ENCODE measurements around the gene RB1. TPM values are rescaled to one million over a fixed set of nuclear protein-coding genes. Genes with fewer than 3 reads are reported as not detected.

RB1 gene
- total and polyA plus RNA-seq, 9 of the 15 experiments (the other 6 are each of a cell fraction or from before 2014, with no cell fraction given), result 5.0 to 23.8 (median 17.9) TPM

GRCh38 chr13:48303359-48304142 lies at the start of gene RB1 (continued):
- TF ChIP-seq, protein P1, sequence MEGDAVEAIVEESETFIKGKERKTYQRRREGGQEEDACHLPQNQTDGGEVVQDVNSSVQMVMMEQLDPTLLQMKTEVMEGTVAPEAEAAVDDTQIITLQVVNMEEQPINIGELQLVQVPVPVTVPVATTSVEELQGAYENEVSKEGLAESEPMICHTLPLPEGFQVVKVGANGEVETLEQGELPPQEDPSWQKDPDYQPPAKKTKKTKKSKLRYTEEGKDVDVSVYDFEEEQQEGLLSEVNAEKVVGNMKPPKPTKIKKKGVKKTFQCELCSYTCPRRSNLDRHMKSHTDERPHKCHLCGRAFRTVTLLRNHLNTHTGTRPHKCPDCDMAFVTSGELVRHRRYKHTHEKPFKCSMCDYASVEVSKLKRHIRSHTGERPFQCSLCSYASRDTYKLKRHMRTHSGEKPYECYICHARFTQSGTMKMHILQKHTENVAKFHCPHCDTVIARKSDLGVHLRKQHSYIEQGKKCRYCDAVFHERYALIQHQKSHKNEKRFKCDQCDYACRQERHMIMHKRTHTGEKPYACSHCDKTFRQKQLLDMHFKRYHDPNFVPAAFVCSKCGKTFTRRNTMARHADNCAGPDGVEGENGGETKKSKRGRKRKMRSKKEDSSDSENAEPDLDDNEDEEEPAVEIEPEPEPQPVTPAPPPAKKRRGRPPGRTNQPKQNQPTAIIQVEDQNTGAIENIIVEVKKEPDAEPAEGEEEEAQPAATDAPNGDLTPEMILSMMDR (IDR thresholded peaks at IDR 0.05 in 2 of 3, conservative IDR thresholded peaks at IDR 0.05 in 1 of 3; ENCODE audit: insufficient read depth in 2 of 3, low read depth in 1 of 3, low read length in 3 of 3), result no peak
- TF ChIP-seq KDM5B (IDR thresholded peaks at IDR 0.05; ENCODE audit: insufficient replicate concordance, low read depth, low read length) (peak; percentile 60), FOXP1 (CRISPR knock-in tag; IDR thresholded peaks at IDR 0.05) (0 out of 2 replicates have a peak, but pooled peaks have one; percentile 40), BRD4 (IDR thresholded peaks at IDR 0.05) (peak; percentile 59; the same call in 1 of the 2 replicates), SIN3A (IDR thresholded peaks at IDR 0.05; ENCODE audit: borderline replicate concordance in 2 of 2, control insufficient read depth in 1 of 2, low read depth in 2 of 2, low read length in 2 of 2) (peak; percentile 11 to 25; a peak in 1 of 4 replicates), TFE3 (CRISPR knock-in tag; IDR thresholded peaks at IDR 0.05) (no peak), GABPA (tag; conservative IDR thresholded peaks at IDR 0.05; ENCODE audit: low read depth) (peak; percentile 96), PML (IDR thresholded peaks at IDR 0.05; ENCODE audit: low read length) (peak; percentile 65), ATF7 (IDR thresholded peaks at IDR 0.05) (peak; percentile 70), VEZF1 (CRISPR knock-in tag; IDR thresholded peaks at IDR 0.05) (peak; percentile 71), MAZ (CRISPR knock-in tag; conservative IDR thresholded peaks at IDR 0.05 in 1 of 2, IDR thresholded peaks at IDR 0.05 in 1 of 2) (peak; percentile 42 to 68; a peak in 3 of 4 replicates), MAFK (IDR thresholded peaks at IDR 0.05; ENCODE audit: low read length) (no peak), SMARCA4 (IDR thresholded peaks at IDR 0.05) (peak; percentile 13; the same call in 1 of the 2 replicates), TCFL5 (CRISPR knock-in tag; conservative IDR thresholded peaks at IDR 0.05) (no peak), ZNF707 (CRISPR knock-in tag; conservative IDR thresholded peaks at IDR 0.05) (no peak), FOXA3 (CRISPR knock-in tag; conservative IDR thresholded peaks at IDR 0.05 in 1 of 2, IDR thresholded peaks at IDR 0.05 in 1 of 2) (peak in 1 of 2 experiments; percentile 50; a peak in 1 of 4 replicates), CTBP1 (IDR thresholded peaks at IDR 0.05; ENCODE audit: borderline replicate concordance) (peak; percentile 64), TBP (optimal IDR thresholded peaks at IDR 0.05; ENCODE audit: low read depth, low read length) (peak; percentile 50), POLR2A (conservative IDR thresholded peaks at IDR 0.05) (peak; percentile 91), EGR1 (conservative IDR thresholded peaks at IDR 0.05) (peak; percentile 57), NR1H2 (CRISPR knock-in tag; IDR thresholded peaks at IDR 0.05) (0 out of 2 replicates have a peak, but pooled peaks have one; percentile 28)
- TF ChIP-seq, protein P2, sequence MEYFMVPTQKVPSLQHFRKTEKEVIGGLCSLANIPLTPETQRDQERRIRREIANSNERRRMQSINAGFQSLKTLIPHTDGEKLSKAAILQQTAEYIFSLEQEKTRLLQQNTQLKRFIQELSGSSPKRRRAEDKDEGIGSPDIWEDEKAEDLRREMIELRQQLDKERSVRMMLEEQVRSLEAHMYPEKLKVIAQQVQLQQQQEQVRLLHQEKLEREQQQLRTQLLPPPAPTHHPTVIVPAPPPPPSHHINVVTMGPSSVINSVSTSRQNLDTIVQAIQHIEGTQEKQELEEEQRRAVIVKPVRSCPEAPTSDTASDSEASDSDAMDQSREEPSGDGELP (CRISPR knock-in tag; IDR thresholded peaks at IDR 0.05; ENCODE audit: borderline replicate concordance), result peak; percentile 73

All from K562 (cell line).